Measurements from ENCODE around the gene RAN. TPM values are rescaled to one million over a fixed set of nuclear protein-coding genes. Genes with fewer than 3 reads are reported as not detected.

RAN gene
- total and polyA plus RNA-seq, 9 of the 15 experiments (the other 6 are each of a cell fraction or from before 2014, with no cell fraction given) = 1,687 to 3,820 (median 2,300) TPM

DNA sequence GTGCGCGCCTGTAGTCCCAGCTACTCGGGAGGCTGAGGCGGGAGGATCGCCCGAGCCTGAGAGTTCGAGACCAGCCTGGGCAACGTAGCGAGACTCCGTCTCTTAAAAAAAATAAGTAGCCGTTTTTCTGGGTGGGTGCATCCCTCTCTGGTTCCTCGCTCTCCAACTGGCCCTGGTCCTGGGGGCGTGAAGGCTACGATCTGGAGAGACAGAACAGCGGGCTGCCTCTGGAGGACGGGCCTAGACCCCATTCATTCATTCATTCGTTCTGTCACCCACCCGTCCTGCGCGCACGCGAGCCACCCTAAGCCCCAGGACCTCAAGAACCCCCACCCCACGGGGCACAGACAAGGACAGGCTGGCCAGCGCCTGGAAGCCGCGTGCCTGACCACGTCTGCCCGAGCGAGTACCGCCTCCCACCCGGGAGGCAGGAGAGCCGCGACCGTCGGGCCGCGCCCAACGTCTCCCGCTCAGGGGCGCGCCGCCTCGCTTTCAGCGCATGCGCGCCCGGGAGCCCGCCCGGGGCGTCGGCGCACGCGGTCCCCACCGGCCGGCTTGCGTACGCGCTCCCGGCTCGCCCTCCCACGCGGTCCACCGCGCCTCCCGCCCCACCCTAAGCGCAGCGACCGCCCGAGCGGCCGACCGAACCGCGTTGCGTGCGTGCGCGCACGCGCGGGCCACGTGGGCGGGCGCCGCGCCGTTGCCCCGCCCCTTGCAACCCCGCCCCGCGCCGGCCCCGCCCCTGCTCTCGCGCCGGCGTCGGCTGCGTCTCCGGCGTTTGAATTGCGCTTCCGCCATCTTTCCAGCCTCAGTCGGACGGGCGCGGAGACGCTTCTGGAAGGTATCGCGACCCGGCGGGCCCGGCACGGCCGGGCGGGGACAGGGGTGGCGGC is at the start of gene RAN (continued):
- TF ChIP-seq, protein P1, sequence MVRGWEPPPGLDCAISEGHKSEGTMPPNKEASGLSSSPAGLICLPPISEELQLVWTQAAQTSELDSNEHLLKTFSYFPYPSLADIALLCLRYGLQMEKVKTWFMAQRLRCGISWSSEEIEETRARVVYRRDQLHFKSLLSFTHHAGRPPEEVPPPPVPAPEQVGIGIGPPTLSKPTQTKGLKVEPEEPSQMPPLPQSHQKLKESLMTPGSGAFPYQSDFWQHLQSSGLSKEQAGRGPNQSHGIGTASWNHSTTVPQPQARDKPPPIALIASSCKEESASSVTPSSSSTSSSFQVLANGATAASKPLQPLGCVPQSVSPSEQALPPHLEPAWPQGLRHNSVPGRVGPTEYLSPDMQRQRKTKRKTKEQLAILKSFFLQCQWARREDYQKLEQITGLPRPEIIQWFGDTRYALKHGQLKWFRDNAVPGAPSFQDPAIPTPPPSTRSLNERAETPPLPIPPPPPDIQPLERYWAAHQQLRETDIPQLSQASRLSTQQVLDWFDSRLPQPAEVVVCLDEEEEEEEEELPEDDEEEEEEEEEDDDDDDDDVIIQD (CRISPR knock-in tag; IDR thresholded peaks at IDR 0.05) = no peak
- TF ChIP-seq, protein P2, sequence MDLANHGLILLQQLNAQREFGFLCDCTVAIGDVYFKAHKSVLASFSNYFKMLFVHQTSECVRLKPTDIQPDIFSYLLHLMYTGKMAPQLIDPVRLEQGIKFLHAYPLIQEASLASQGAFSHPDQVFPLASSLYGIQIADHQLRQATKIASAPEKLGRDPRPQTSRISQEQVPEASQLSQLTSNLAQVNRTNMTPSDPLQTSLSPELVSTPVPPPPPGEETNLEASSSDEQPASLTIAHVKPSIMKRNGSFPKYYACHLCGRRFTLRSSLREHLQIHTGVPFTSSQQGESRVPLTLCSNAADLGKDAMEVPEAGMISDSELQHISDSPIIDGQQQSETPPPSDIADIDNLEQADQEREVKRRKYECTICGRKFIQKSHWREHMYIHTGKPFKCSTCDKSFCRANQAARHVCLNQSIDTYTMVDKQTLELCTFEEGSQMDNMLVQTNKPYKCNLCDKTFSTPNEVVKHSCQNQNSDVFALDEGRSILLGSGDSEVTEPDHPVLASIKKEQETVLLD (IDR thresholded peaks at IDR 0.05) = 0 out of 2 replicates have a peak, but pooled peaks have one; percentile 24
- no peak for TF ChIP-seq LARP7 (IDR thresholded peaks at IDR 0.05)
- TF ChIP-seq TAF15 (IDR thresholded peaks at IDR 0.05; ENCODE audit: low read depth, low read length) = no peak
- no peak for TF ChIP-seq TBL1XR1 (IDR thresholded peaks at IDR 0.05; ENCODE audit: low read length in 2 of 2)
- TF ChIP-seq, protein P3, sequence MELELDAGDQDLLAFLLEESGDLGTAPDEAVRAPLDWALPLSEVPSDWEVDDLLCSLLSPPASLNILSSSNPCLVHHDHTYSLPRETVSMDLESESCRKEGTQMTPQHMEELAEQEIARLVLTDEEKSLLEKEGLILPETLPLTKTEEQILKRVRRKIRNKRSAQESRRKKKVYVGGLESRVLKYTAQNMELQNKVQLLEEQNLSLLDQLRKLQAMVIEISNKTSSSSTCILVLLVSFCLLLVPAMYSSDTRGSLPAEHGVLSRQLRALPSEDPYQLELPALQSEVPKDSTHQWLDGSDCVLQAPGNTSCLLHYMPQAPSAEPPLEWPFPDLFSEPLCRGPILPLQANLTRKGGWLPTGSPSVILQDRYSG (tag; conservative IDR thresholded peaks at IDR 0.05; ENCODE audit: low read depth) = 0 out of 2 replicates have a peak, but pooled peaks have one; percentile 27
- TF ChIP-seq, protein P4, sequence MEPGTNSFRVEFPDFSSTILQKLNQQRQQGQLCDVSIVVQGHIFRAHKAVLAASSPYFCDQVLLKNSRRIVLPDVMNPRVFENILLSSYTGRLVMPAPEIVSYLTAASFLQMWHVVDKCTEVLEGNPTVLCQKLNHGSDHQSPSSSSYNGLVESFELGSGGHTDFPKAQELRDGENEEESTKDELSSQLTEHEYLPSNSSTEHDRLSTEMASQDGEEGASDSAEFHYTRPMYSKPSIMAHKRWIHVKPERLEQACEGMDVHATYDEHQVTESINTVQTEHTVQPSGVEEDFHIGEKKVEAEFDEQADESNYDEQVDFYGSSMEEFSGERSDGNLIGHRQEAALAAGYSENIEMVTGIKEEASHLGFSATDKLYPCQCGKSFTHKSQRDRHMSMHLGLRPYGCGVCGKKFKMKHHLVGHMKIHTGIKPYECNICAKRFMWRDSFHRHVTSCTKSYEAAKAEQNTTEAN (CRISPR knock-in tag; IDR thresholded peaks at IDR 0.05) = no peak
- no peak for TF ChIP-seq BMI1 (IDR thresholded peaks at IDR 0.05; ENCODE audit: low read length)
- peak; percentile 26 for TF ChIP-seq FIP1L1 (IDR thresholded peaks at IDR 0.05; ENCODE audit: low read depth, low read length, poor library complexity, severe bottlenecking)
- no peak for TF ChIP-seq SAFB2 (IDR thresholded peaks at IDR 0.05; ENCODE audit: borderline replicate concordance, low read depth, low read length, severe bottlenecking)
- TF ChIP-seq, protein P5, sequence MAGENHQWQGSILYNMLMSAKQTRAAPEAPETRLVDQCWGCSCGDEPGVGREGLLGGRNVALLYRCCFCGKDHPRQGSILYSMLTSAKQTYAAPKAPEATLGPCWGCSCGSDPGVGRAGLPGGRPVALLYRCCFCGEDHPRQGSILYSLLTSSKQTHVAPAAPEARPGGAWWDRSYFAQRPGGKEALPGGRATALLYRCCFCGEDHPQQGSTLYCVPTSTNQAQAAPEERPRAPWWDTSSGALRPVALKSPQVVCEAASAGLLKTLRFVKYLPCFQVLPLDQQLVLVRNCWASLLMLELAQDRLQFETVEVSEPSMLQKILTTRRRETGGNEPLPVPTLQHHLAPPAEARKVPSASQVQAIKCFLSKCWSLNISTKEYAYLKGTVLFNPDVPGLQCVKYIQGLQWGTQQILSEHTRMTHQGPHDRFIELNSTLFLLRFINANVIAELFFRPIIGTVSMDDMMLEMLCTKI (IDR thresholded peaks at IDR 0.05; ENCODE audit: partially characterized antibody) = no peak
- TF ChIP-seq TAL1 (IDR thresholded peaks at IDR 0.05) = no peak
- TF ChIP-seq MTA1 (IDR thresholded peaks at IDR 0.05; ENCODE audit: borderline replicate concordance) = no peak
- no peak for TF ChIP-seq ZNF408 (CRISPR knock-in tag; IDR thresholded peaks at IDR 0.05; ENCODE audit: low read depth)
- TF ChIP-seq, protein P6, sequence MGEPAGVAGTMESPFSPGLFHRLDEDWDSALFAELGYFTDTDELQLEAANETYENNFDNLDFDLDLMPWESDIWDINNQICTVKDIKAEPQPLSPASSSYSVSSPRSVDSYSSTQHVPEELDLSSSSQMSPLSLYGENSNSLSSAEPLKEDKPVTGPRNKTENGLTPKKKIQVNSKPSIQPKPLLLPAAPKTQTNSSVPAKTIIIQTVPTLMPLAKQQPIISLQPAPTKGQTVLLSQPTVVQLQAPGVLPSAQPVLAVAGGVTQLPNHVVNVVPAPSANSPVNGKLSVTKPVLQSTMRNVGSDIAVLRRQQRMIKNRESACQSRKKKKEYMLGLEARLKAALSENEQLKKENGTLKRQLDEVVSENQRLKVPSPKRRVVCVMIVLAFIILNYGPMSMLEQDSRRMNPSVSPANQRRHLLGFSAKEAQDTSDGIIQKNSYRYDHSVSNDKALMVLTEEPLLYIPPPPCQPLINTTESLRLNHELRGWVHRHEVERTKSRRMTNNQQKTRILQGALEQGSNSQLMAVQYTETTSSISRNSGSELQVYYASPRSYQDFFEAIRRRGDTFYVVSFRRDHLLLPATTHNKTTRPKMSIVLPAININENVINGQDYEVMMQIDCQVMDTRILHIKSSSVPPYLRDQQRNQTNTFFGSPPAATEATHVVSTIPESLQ (CRISPR knock-in tag; IDR thresholded peaks at IDR 0.05) = no peak
- TF ChIP-seq KLF6 (CRISPR knock-in tag; IDR thresholded peaks at IDR 0.05; ENCODE audit: borderline replicate concordance) = peak; percentile 64; the same call in 1 of the 2 replicates

All from K562 (cell line).